Measurements from ENCODE around the gene RPTOR. TPM values are rescaled to one million over a fixed set of nuclear protein-coding genes. Genes with fewer than 3 reads are reported as not detected.

RPTOR gene
- total RNA-seq, 6 donors from 2014 or later = 26.8 to 109 (median 36.8) TPM

- Histone ChIP-seq H3K4me1 (peaks cover 30 to 40% (median 36%) of the 10 kb centered on the region in 4 donors), H3K4me3 (no peak overlapping the region), H3K9me3 (no peaks in the 10 kb centered on the region), H3K27ac (peak overlapping the region in 1 of 4 donors; percentile 10), H3K36me3 (no peaks in the 10 kb centered on the region), H3K27me3 (no peaks in the 10 kb centered on the region)
- 82 to 89% methylated on average over 12 to 19 of the region's 19 CpGs for WGBS, 2 donors
- peak in 1 of 2 donors; percentile 75 for DNase-seq
- no peak for TF ChIP-seq POLR2AphosphoS5 (IDR thresholded peaks at IDR 0.05)
- TF ChIP-seq POLR2A (IDR thresholded peaks at IDR 0.05) = no peak
- no peak for TF ChIP-seq EP300 (IDR thresholded peaks at IDR 0.05)
- no peak for TF ChIP-seq CTCF (IDR thresholded peaks at IDR 0.05)
- ATAC-seq (ENCODE audit: low FRiP score in 2 of 2) = peak in 1 of 2 donors; percentile 38
These were observed 241.0 kb downstream of the RPTOR start for GRCh38 chr17:80785477-80786178.

GRCh38 chr17:80786470-80786869 is 241.8 kb downstream of the RPTOR start:
- TF ChIP-seq CTCF (IDR thresholded peaks at IDR 0.05) (no peak), POLR2A (IDR thresholded peaks at IDR 0.05) (no peak), POLR2AphosphoS5 (IDR thresholded peaks at IDR 0.05) (no peak), EP300 (IDR thresholded peaks at IDR 0.05) (no peak)
- Histone ChIP-seq H3K27ac (no peak overlapping the region), H3K36me3 (no peaks in the 10 kb centered on the region), H3K4me3 (no peak overlapping the region), H3K27me3 (no peaks in the 10 kb centered on the region), H3K9me3 (no peaks in the 10 kb centered on the region), H3K4me1 (peaks cover 28 to 39% (median 30%) of the 10 kb centered on the region in 4 donors)
- 91% methylated on average over 9 of the region's 9 CpGs for WGBS, 2 donors
- ATAC-seq (ENCODE audit: low FRiP score in 2 of 2) (no peak), DNase-seq (no peak)

GRCh38 chr17:80786887-80787286 is 242.2 kb downstream of the RPTOR start:
- Histone ChIP-seq H3K9me3 (no peaks in the 10 kb centered on the region), H3K4me1 (peaks cover 25 to 39% (median 27%) of the 10 kb centered on the region in 4 donors), H3K4me3 (no peak overlapping the region), H3K36me3 (no peaks in the 10 kb centered on the region), H3K27me3 (no peaks in the 10 kb centered on the region), H3K27ac (no peak overlapping the region)
- no peak for DNase-seq
- 89 to 91% methylated on average over 8 of the region's 8 CpGs for WGBS, 2 donors
- ATAC-seq (ENCODE audit: low FRiP score in 2 of 2) = no peak
- no peak for TF ChIP-seq CTCF (IDR thresholded peaks at IDR 0.05)
- TF ChIP-seq POLR2A (IDR thresholded peaks at IDR 0.05) = no peak
- no peak for TF ChIP-seq POLR2AphosphoS5 (IDR thresholded peaks at IDR 0.05)
- no peak for TF ChIP-seq EP300 (IDR thresholded peaks at IDR 0.05)

GRCh38 chr17:80787881-80788280 is 243.2 kb downstream of the RPTOR start:
- Histone ChIP-seq H3K27me3 (no peaks in the 10 kb centered on the region), H3K4me3 (no peak overlapping the region), H3K27ac (no peak overlapping the region), H3K36me3 (no peaks in the 10 kb centered on the region), H3K4me1 (peaks cover 15 to 36% (median 19%) of the 10 kb centered on the region in 4 donors), H3K9me3 (no peaks in the 10 kb centered on the region)
- ATAC-seq (ENCODE audit: low FRiP score in 2 of 2) = no peak
- no peak for DNase-seq
- WGBS, 2 donors = 95 to 97% methylated on average over 3 of the region's 3 CpGs
- no peak for TF ChIP-seq POLR2A (IDR thresholded peaks at IDR 0.05)

- Histone ChIP-seq H3K9me3 (no peaks in the 10 kb centered on the region), H3K36me3 (no peaks in the 10 kb centered on the region), H3K4me1 (peaks cover 10 to 31% (median 20%) of the 10 kb centered on the region in 4 donors), H3K27me3 (no peaks in the 10 kb centered on the region), H3K27ac (peak overlapping the region in 1 of 4 donors; percentile 24), H3K4me3 (no peak overlapping the region)
- TF ChIP-seq POLR2AphosphoS5 (IDR thresholded peaks at IDR 0.05) (peak in 1 of 2 donors; percentile 43), EP300 (IDR thresholded peaks at IDR 0.05) (no peak)
- ATAC-seq (ENCODE audit: low FRiP score in 2 of 2) = peak in 1 of 2 donors; percentile 72
- 63 to 69% methylated on average over 7 of the region's 7 CpGs for WGBS, 2 donors
- DNase-seq = no peak
These were observed 244.8 kb downstream of the RPTOR start for GRCh38 chr17:80789356-80789902.

All from upper lobe of left lung (tissue), 6 donors.